ENCODE results near the gene MPV17. TPM values are rescaled to one million over a fixed set of nuclear protein-coding genes. Genes with fewer than 3 reads are reported as not detected.

Gene MPV17
- total RNA-seq, 1 donor from 2014 or later, result 71.3 TPM

DNA sequence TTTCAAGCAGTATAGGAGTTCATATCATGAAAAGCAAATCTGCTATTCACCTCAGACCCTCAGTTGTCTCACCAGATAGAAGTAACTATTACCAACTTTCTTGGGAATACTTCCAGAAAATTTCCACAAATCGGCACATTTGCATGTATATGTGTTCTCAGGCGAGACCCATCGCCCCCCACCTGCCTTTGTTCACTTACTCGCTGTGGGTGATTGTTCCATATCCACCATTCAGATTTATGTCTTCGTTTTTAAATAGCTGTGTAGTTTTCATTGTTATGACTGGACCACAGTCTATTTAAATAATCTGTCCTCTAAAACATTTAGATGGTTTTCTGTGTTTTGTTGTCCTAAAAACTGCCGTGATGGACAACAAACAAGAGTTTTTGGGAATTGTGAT is 37.4 kb downstream of the MPV17 start:
- H3K4me3 ChIP-seq (ENCODE audit: low read depth, low read length), result no peak overlapping the region
- DNase-seq (ENCODE audit: low read depth), result no peak
- TF ChIP-seq, protein P1, sequence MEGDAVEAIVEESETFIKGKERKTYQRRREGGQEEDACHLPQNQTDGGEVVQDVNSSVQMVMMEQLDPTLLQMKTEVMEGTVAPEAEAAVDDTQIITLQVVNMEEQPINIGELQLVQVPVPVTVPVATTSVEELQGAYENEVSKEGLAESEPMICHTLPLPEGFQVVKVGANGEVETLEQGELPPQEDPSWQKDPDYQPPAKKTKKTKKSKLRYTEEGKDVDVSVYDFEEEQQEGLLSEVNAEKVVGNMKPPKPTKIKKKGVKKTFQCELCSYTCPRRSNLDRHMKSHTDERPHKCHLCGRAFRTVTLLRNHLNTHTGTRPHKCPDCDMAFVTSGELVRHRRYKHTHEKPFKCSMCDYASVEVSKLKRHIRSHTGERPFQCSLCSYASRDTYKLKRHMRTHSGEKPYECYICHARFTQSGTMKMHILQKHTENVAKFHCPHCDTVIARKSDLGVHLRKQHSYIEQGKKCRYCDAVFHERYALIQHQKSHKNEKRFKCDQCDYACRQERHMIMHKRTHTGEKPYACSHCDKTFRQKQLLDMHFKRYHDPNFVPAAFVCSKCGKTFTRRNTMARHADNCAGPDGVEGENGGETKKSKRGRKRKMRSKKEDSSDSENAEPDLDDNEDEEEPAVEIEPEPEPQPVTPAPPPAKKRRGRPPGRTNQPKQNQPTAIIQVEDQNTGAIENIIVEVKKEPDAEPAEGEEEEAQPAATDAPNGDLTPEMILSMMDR (conservative IDR thresholded peaks at IDR 0.05; ENCODE audit: low read depth, low read length), result no peak

DNA sequence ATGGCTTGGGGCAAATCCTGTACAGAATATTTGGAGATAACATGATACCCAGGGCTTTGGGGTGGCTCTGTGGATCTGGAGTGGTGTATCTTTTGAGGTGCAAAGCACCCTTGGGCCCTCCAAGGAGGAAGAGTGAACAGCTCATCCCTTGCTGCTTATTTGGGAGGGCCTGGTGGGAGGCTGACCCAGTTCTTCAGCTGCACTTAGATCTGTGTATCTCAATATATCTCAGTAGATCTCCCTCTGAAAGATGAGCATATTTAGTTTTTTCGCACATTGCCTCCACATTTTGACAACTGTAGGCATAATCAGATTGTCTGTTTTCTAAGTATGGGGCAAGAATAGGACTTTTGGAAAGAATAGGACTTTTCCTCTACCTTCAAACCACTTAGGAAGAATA is 37.9 kb downstream of the MPV17 start:
- DNase-seq (ENCODE audit: low read depth), result no peak
- H3K4me3 ChIP-seq (ENCODE audit: low read depth, low read length), result no peak overlapping the region
- TF ChIP-seq, protein P1 (conservative IDR thresholded peaks at IDR 0.05; ENCODE audit: low read depth, low read length), result no peak

DNA sequence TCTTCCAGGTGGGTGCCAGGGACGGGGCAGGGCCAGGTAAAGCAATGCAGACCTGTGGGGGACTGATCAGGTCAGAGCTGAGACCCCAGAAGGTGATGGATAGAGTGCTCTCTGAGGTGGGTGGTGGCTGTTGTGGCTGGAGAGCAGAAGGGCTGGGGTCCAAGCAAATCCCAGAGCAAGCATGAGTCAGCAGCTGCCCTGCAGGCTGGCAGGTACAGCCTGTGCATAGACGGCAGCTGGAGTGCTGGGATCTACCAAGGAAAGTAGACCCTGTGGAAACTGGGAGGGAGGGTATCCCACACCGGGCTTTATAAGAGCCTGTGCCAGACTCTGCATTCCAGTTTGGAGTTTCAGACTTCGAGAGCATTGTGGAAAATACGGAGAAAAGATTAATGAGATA is 40.0 kb downstream of the MPV17 start:
- no peak overlapping the region for H3K4me3 ChIP-seq (ENCODE audit: low read depth, low read length)
- DNase-seq (ENCODE audit: low read depth), result no peak
- TF ChIP-seq, protein P1 (conservative IDR thresholded peaks at IDR 0.05; ENCODE audit: low read depth, low read length), result no peak

DNA sequence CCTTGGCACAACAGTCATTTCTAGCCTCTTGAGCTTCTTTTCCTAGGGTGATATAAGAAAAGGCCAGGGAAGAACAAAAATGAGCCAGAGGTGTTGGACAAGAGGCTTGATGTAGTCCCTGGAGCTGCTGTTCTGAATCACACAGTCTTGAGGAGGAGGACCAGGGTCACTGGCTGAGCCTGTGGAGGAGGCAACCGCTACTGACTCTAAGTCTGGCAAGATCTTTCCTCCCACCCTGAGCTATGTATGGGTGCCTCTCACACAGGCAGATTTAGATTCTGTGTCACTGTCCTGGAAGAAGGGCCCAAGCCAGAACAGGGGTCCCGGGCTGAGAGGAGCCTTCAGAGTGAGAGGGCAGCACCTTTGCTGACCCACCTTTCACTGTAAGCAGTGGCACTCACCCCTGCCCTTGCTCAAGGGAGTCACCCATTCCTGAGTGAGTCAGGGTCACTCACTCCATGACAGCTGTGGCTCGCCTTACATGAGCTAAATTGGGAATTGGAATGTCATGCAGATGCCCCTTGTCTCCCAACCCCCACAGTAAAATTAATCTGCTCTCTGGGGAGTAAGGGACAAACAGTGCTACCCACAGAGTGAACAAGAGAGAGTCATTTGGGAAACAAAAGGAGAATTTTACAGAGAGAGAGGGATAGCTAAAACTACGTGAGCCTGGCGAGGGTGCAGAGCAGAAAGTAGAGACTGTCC is 40.9 kb downstream of the MPV17 start, which contains the start of gene TRIM54:
Gene TRIM54 (plus strand): TSS at position 575 of the 705 bp plus-strand sequence. CDS start 303 bp downstream, outside the sequence.
- TF ChIP-seq, protein P1 (conservative IDR thresholded peaks at IDR 0.05; ENCODE audit: low read depth, low read length), result no peak
- DNase-seq (ENCODE audit: low read depth), result no peak
- H3K4me3 ChIP-seq (ENCODE audit: low read depth, low read length), result no peak within 1 kb of the TSS

DNA sequence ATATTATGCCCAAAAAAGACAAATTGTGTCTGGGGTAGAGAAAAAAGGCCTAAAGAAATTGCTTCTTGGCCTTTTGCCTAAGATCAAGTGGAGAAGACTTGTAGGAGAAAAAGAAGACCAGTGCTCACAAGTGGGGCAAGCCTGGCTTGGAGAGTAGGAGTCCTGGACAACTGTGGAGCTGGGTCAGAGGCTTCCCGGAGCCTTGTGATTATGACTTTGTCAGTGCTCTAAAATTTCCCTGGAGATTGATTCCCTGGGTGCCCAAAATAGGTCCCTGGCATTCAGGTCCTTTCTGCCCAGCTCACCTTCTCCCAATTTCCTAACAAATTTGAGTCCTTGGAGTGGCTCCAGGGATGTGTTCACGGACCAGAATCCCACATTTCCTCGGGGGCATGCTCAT is 41.5 kb downstream of the MPV17 start:
- no peak for DNase-seq (ENCODE audit: low read depth)
- no peak overlapping the region for H3K4me3 ChIP-seq (ENCODE audit: low read depth, low read length)
- TF ChIP-seq, protein P1 (conservative IDR thresholded peaks at IDR 0.05; ENCODE audit: low read depth, low read length), result no peak

DNA sequence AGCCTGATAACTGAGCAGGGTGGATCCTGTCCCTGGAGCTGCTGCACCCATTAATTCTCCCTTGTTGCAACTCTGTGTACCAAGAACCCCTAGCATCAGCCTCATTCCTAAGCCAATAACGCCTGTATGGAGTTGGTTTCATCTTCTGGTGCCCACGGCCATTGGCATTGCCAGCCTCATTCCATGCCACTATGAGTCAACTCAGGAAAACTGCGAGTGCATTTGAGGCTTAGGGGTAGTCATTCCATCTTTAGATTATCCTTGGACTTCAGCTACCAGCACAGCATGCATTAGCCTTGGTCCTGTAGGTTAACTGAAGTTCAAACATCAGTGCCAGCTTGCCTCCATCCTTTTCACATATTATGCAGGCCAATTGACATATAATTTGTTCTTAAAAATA is 42.1 kb downstream of the MPV17 start:
- TF ChIP-seq, protein P1 (conservative IDR thresholded peaks at IDR 0.05; ENCODE audit: low read depth, low read length), result no peak
- no peak for DNase-seq (ENCODE audit: low read depth)
- H3K4me3 ChIP-seq (ENCODE audit: low read depth, low read length), result no peak overlapping the region

DNA sequence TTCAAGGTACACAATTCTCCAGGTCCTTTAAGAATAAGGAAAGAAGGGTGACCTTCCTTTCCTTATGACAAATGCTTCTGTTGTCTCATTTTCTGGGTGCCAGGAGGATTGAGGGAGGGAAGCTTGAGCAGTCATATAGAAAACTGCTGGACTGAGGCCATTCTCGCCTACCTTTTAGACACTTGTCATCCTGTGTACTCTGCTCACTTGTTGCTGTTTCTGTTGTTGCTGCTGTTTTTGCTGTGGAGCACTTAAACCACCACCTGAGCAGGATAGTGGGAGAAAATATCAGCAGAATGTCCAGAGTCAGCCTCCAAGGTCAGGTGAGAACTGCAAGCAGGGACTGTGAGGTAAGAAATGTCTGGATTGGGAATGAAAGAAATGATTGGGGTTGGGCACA is 44.9 kb downstream of the MPV17 start:
- TF ChIP-seq, protein P1 (conservative IDR thresholded peaks at IDR 0.05; ENCODE audit: low read depth, low read length), result no peak
- no peak overlapping the region for H3K4me3 ChIP-seq (ENCODE audit: low read depth, low read length)
- DNase-seq (ENCODE audit: low read depth), result no peak

All from epithelial cell of proximal tubule (primary cell).